ENCODE data around the gene ATP11B. TPM values are rescaled to one million over a fixed set of nuclear protein-coding genes. Genes with fewer than 3 reads are reported as not detected.

The ATP11B gene
- total and polyA plus RNA-seq, 2 of the 8 experiments (the other 6 are each of a cell fraction or from before 2014, with no cell fraction given), result 5.1 to 26.5 TPM

DNA sequence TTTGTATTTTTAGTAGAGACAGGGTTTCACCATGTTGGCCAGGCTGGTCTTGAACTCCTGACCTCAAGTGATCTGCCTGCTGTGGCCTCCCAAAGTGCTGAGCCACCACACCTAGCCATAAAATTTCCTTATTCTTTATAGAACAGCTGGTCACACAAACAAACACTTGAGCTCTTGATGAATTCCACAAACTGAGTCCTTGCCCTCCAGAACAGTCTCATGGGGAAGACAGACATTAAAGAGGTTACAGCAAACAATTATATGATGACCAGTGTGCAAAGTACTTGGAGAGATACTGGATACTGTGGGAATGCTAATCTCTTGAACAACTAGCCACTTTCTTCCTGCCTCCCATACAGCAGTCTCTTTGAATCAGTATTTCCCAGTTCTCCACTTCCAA lies 7.5 kb upstream of the ATP11B start:
- Histone ChIP-seq H3K36me3 (ENCODE audit: control insufficient read depth in 2 of 4, insufficient read depth in 4 of 4, low read length in 3 of 4) (no peaks in the 10 kb centered on the region), H2AFZ (ENCODE audit: low read length) (0 out of 2 replicates have a peak overlapping the region, but pooled peaks have one; percentile 26), H3K4ac (replicated peaks; ENCODE audit: insufficient read length, low read depth, low read length) (no peak overlapping the region), H3K23ac (ENCODE audit: insufficient read length) (no peak overlapping the region), H2BK20ac (ENCODE audit: low read length) (no peak overlapping the region), H3K79me2 (ENCODE audit: control insufficient read depth in 1 of 2, insufficient read depth in 2 of 2, low read length in 2 of 2) (no peaks in the 10 kb centered on the region), H4K5ac (ENCODE audit: insufficient read length, low read depth, low read length) (no peak overlapping the region), H4K91ac (replicated peaks; ENCODE audit: insufficient read length, low read length) (no peak overlapping the region), H3K14ac (ENCODE audit: insufficient read length) (no peak overlapping the region), H2BK12ac (ENCODE audit: low read depth, low read length) (no peak overlapping the region), H3K56ac (replicated peaks; ENCODE audit: insufficient read length, low read depth, low read length) (no peak overlapping the region), H3K4me2 (ENCODE audit: insufficient read depth in 1 of 2, low read depth in 2 of 2, low read length in 2 of 2) (no peak overlapping the region), H3K4me1 (replicated peaks in 1 of 4; ENCODE audit: control insufficient read depth in 3 of 4, insufficient read depth in 4 of 4, low read length in 3 of 4) (no peaks in the 10 kb centered on the region), H3K9me3 (ENCODE audit: insufficient read depth in 2 of 2, low read depth in 1 of 2, low read length in 1 of 2) (no peaks in the 10 kb centered on the region), H3K4me3 (ENCODE audit: extremely low read depth in 1 of 4, insufficient read depth in 2 of 4, low read depth in 3 of 4, low read length in 4 of 4) (no peak overlapping the region), H2BK120ac (replicated peaks; ENCODE audit: low read depth, low read length) (no peak overlapping the region), H2BK5ac (ENCODE audit: low read depth, low read length) (no peak overlapping the region), H3K27ac (ENCODE audit: low read depth, low read length) (no peak overlapping the region), H3K27me3 (replicated peaks in 1 of 4; ENCODE audit: control insufficient read depth in 3 of 4, extremely low read depth in 1 of 4, insufficient read depth in 3 of 4, low read length in 3 of 4) (no peaks in the 10 kb centered on the region), H3K23me2 (ENCODE audit: low read depth, low read length) (no peaks in the 10 kb centered on the region), H2AK5ac (ENCODE audit: low read depth, low read length) (no peak overlapping the region), H2BK15ac (ENCODE audit: low read length) (no peak overlapping the region), H3K79me1 (ENCODE audit: low read depth, low read length) (no peaks in the 10 kb centered on the region), H4K20me1 (replicated peaks in 1 of 2; ENCODE audit: control insufficient read depth in 1 of 2, insufficient read depth in 2 of 2, low read length in 2 of 2) (no peaks in the 10 kb centered on the region), H3K9ac (replicated peaks in 1 of 4; ENCODE audit: extremely low read depth in 1 of 4, low read depth in 3 of 4, low read length in 3 of 4) (no peak overlapping the region), H3K18ac (ENCODE audit: extremely low read depth, low read length) (no peak overlapping the region), H4K8ac (ENCODE audit: extremely low read depth, insufficient read depth, low read length) (no peak overlapping the region)
- DNase-seq (ENCODE audit: low read depth in 1 of 2, low spot score in 2 of 2) (no peak), FAIRE-seq (no peak)
- CTCF ChIA-PET (ENCODE audit: partially characterized antibody), result no interaction called here
- POLR2A ChIA-PET (ENCODE audit: partially characterized antibody), result no interaction called here
- TF ChIP-seq ASH2L (IDR thresholded peaks at IDR 0.05; ENCODE audit: low read length), result no peak
- TF ChIP-seq RBBP5 (IDR thresholded peaks at IDR 0.05; ENCODE audit: borderline replicate concordance, low read depth, low read length), result no peak
- TF ChIP-seq, protein P1, sequence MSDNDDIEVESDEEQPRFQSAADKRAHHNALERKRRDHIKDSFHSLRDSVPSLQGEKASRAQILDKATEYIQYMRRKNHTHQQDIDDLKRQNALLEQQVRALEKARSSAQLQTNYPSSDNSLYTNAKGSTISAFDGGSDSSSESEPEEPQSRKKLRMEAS (IDR thresholded peaks at IDR 0.05), result no peak
- no peak for TF ChIP-seq POU5F1 (IDR thresholded peaks at IDR 0.05; ENCODE audit: low read depth, low read length)
- no peak for TF ChIP-seq CTCF (IDR thresholded peaks at IDR 0.05; ENCODE audit: control extremely low read depth in 1 of 3, insufficient read depth in 1 of 3, low read depth in 1 of 3, low read length in 3 of 3)

All from H1 (cell line).